GM23248 (cell line): ENCODE measurements around the gene NEK6. TPM values are rescaled to one million over a fixed set of nuclear protein-coding genes. Genes with fewer than 3 reads are reported as not detected.

Source experiments
- DNase-seq: peaks from one replicate; pipeline ENCODE4 v3.0.0-alpha.2; 2015
- H2AFZ ChIP-seq: fragments of 200-600 bp; sonication (generic); 2 replicates; pipeline ENCODE4 v1.6.1; 2016; ENCODE audit warnings: antibody characterized with exemption
- H3F3A ChIP-seq: fragments of 200-600 bp; sonication (generic); 2 replicates; pipeline ENCODE4 v1.6.1; 2016; ENCODE audit warnings: mild to moderate bottlenecking, antibody characterized with exemption, mixed run types; ENCODE audit not compliant: insufficient read depth
- H3K27ac ChIP-seq: fragments of 200-600 bp; sonication (generic); 2 replicates; pipeline ENCODE4 v1.5.1; 2016; ENCODE audit warnings: mild to moderate bottlenecking
- H3K27me3 ChIP-seq: fragments of 200-600 bp; sonication (generic); replicated peaks from 2 replicates; pipeline ENCODE4 v1.6.1; 2016; ENCODE audit warnings: mild to moderate bottlenecking; ENCODE audit not compliant: insufficient read depth
- H3K36me3 ChIP-seq: fragments of 200-600 bp; sonication (generic); 2 replicates; pipeline ENCODE4 v1.6.1; 2016; ENCODE audit warnings: low read depth, mild to moderate bottlenecking
- H3K4me1 ChIP-seq: fragments of 200-600 bp; sonication (generic); 2 replicates; pipeline ENCODE4 v1.6.1; 2016; ENCODE audit warnings: mild to moderate bottlenecking; ENCODE audit not compliant: insufficient read depth
- H3K4me2 ChIP-seq: fragments of 200-600 bp; sonication (generic); one replicate; pipeline ENCODE4 v1.6.1; 2016; ENCODE audit warnings: mild to moderate bottlenecking; ENCODE audit not compliant: unreplicated experiment
- H3K4me3 ChIP-seq: fragments of 200-600 bp; sonication (generic); 2 replicates; pipeline ENCODE4 v1.5.1; 2016; ENCODE audit warnings: mild to moderate bottlenecking
- H3K79me2 ChIP-seq: fragments of 200-600 bp; sonication (generic); 2 replicates; pipeline ENCODE4 v1.6.1; 2016; ENCODE audit warnings: mild to moderate bottlenecking; ENCODE audit not compliant: insufficient read depth
- H3K9ac ChIP-seq: fragments of 200-600 bp; sonication (generic); 2 replicates; pipeline ENCODE4 v1.6.1; 2016; ENCODE audit warnings: mild to moderate bottlenecking
- H3K9me2 ChIP-seq: fragments of 200-600 bp; sonication (generic); 2 replicates; pipeline ENCODE4 v1.6.1; 2016; ENCODE audit warnings: mixed run types, mild to moderate bottlenecking, moderate library complexity; ENCODE audit not compliant: insufficient read depth
- H3K9me3 ChIP-seq: fragments of 200-600 bp; sonication (generic); one replicate; pipeline ENCODE4 v1.6.1; 2017; ENCODE audit warnings: low read depth
- H4K20me1 ChIP-seq: fragments of 200-600 bp; sonication (generic); 2 replicates; pipeline ENCODE4 v1.6.0; 2016; ENCODE audit not compliant: insufficient read depth
- EZH2 ChIP-seq: fragments of 200-600 bp; sonication (generic); IDR thresholded peaks from 2 replicates; pipeline ENCODE4 v1.6.1; 2018; ENCODE audit warnings: antibody characterized with exemption, mild to moderate bottlenecking; ENCODE audit not compliant: insufficient read depth, poor library complexity, severe bottlenecking
- EZH2phosphoT487 ChIP-seq: fragments of 200-600 bp; sonication (generic); IDR thresholded peaks from 2 replicates; pipeline ENCODE4 v1.6.1; 2018; ENCODE audit warnings: antibody characterized with exemption, moderate library complexity, mild to moderate bottlenecking, low read depth; ENCODE audit not compliant: insufficient read depth
- WGBS, 2 experiments: methylation state at CpG; one replicate each; pipeline ENCODE4 v1.1.6; 2015 to 2017; ENCODE audit warnings: low lambda C conversion rate in 2 of 2, low coverage in 1 of 2; ENCODE audit errors: missing lambda C conversion rate in 2 of 2; 5-methylcytosine and 5-hydroxymethylcytosine counted together
- in situ Hi-C: fragments of 300-500 bp; cut with MboI; formaldehyde crosslinking; loops from 2 replicates; pipeline ENCODE4 v1.15.0; 2020
- polyA plus RNA-seq: library from polyadenylated mRNA; unstranded; fragments of >200 nt; fragmentation: Nextera tagmentation; extraction: Ambion mirVana; gene quantifications from 2 replicates; pipeline ENCODE4 v1.2.1, GENCODE V29; 2016
- total RNA-seq: library from RNA; depleted of rRNA; stranded (reverse); fragments of >200 nt; shearing (Covaris generic); gene quantifications from 2 replicates; pipeline ENCODE4 v1.2.3, GENCODE V29; 2014

NEK6 gene
- total and polyA plus RNA-seq, 2 experiments from 2014 or later: 43.7 to 69.6 TPM

- DNase-seq: no peak
- peaks cover 99% of the 10 kb centered on the region for H3K79me2 ChIP-seq
- no peaks in the 10 kb centered on the region for H4K20me1 ChIP-seq
- no peaks in the 10 kb centered on the region for H3K9me2 ChIP-seq
- in situ Hi-C loops: no loop called here
- H3K36me3 ChIP-seq: no peaks in the 10 kb centered on the region; the same call in 1 of the 2 replicates
- H3K9me3 ChIP-seq: no peaks in the 10 kb centered on the region
- no peaks in the 10 kb centered on the region for H3K27me3 ChIP-seq
- 0 out of 2 replicates have a peak, but pooled peaks cover 2% of the 10 kb centered on the region for H3F3A ChIP-seq
- no peak overlapping the region for H3K27ac ChIP-seq
- TF ChIP-seq EZH2phosphoT487 (no peak), EZH2 (no peak)
- H3K4me3 ChIP-seq: no peak overlapping the region
- 81% methylated on average over 8 of the region's 8 CpGs for WGBS, 2 experiments
- H3K4me2 ChIP-seq: no peak overlapping the region
- H2AFZ ChIP-seq: no peak overlapping the region
- peaks cover 32% of the 10 kb centered on the region for H3K4me1 ChIP-seq
- no peak overlapping the region for H3K9ac ChIP-seq
Observed at GRCh38 chr9:124299515-124300090, 41.9 kb downstream of the NEK6 start.

GRCh38 chr9:124300312-124300711 is 42.6 kb downstream of the NEK6 start:
- DNase-seq: no peak
- H3K27ac ChIP-seq: no peak overlapping the region
- H3K36me3 ChIP-seq: peaks cover 3% of the 10 kb centered on the region; the same call in 1 of the 2 replicates

GRCh38 chr9:124302921-124303320 is 45.2 kb downstream of the NEK6 start:
- Histone ChIP-seq H3F3A (peaks cover 28% of the 10 kb centered on the region), H3K36me3 (peaks cover 4% of the 10 kb centered on the region), H3K79me2 (peaks cover 98% of the 10 kb centered on the region), H3K4me2 (no peak overlapping the region), H3K4me1 (peaks cover 25% of the 10 kb centered on the region), H3K27ac (no peak overlapping the region), H3K4me3 (no peak overlapping the region), H3K9me2 (no peaks in the 10 kb centered on the region), H2AFZ (no peak overlapping the region), H3K9ac (no peak overlapping the region), H3K9me3 (no peaks in the 10 kb centered on the region), H3K27me3 (no peaks in the 10 kb centered on the region), H4K20me1 (no peaks in the 10 kb centered on the region)
- WGBS, 2 experiments: 94 to 98% methylated on average over 4 of the region's 4 CpGs
- TF ChIP-seq EZH2: no peak
- TF ChIP-seq EZH2phosphoT487: no peak
- in situ Hi-C loops: no loop called here
- DNase-seq: no peak

More at GRCh38 chr9:124300312-124300711, 42.6 kb downstream of the NEK6 start:
- in situ Hi-C loops: no loop called here
- no peaks in the 10 kb centered on the region for H4K20me1 ChIP-seq
- no peak for TF ChIP-seq EZH2
- TF ChIP-seq EZH2phosphoT487: no peak
- H3K9me2 ChIP-seq: no peaks in the 10 kb centered on the region
- no peaks in the 10 kb centered on the region for H3K9me3 ChIP-seq
- H3K4me3 ChIP-seq: no peak overlapping the region
- no peak overlapping the region for H3K4me2 ChIP-seq
- peaks cover 30% of the 10 kb centered on the region for H3K4me1 ChIP-seq
- 91 to 92% methylated on average over 11 of the region's 11 CpGs for WGBS, 2 experiments
- peaks cover 9% of the 10 kb centered on the region; the same call in 1 of the 2 replicates for H3F3A ChIP-seq
- peaks cover 99% of the 10 kb centered on the region for H3K79me2 ChIP-seq
- H2AFZ ChIP-seq: no peak overlapping the region
- no peaks in the 10 kb centered on the region for H3K27me3 ChIP-seq
- H3K9ac ChIP-seq: no peak overlapping the region

GRCh38 chr9:124303762-124304161 is 46.0 kb downstream of the NEK6 start:
- TF ChIP-seq EZH2 (no peak), EZH2phosphoT487 (no peak)
- Histone ChIP-seq H3K4me2 (no peak overlapping the region), H3K9ac (no peak overlapping the region), H3K79me2 (peaks cover 98% of the 10 kb centered on the region), H3K9me2 (no peaks in the 10 kb centered on the region), H3K9me3 (no peaks in the 10 kb centered on the region), H3K27me3 (no peaks in the 10 kb centered on the region), H3K4me1 (peaks cover 24% of the 10 kb centered on the region), H3K4me3 (no peak overlapping the region), H3F3A (peaks cover 28% of the 10 kb centered on the region), H3K27ac (no peak overlapping the region), H3K36me3 (peaks cover 7% of the 10 kb centered on the region), H2AFZ (no peak overlapping the region), H4K20me1 (no peaks in the 10 kb centered on the region)
- in situ Hi-C loops: no loop called here
- DNase-seq: no peak
- 85 to 86% methylated on average over 14 of the region's 14 CpGs for WGBS, 2 experiments

DNA sequence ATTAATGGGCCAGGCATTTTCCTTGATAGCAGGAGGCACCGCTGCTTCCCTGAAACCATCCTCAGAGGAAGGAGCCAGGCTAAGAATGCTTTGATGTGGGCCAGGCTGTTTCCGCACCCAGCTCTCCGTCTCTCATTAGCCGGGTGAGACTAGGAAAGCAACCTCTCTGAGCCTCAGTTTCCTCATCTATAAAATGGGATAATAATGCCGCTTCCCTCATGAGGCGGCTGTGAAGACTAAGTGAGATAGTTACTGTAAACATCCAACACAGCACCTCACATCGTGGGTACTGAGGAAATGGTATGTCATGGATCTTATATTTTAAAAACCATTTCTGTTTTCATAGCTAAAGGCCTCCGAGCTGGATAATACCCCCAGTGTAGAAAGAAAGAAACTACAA is 46.5 kb downstream of the NEK6 start:
- Histone ChIP-seq H4K20me1 (no peaks in the 10 kb centered on the region), H3F3A (peaks cover 28% of the 10 kb centered on the region), H2AFZ (no peak overlapping the region), H3K4me3 (no peak overlapping the region), H3K36me3 (peaks cover 7% of the 10 kb centered on the region), H3K9ac (no peak overlapping the region), H3K9me3 (no peaks in the 10 kb centered on the region), H3K4me2 (no peak overlapping the region), H3K27me3 (no peaks in the 10 kb centered on the region), H3K9me2 (no peaks in the 10 kb centered on the region), H3K4me1 (peaks cover 24% of the 10 kb centered on the region), H3K27ac (no peak overlapping the region), H3K79me2 (peaks cover 98% of the 10 kb centered on the region)
- 93% methylated on average over 8 of the region's 8 CpGs for WGBS, 2 experiments
- no peak for DNase-seq
- in situ Hi-C loops: no loop called here
- TF ChIP-seq EZH2: no peak
- TF ChIP-seq EZH2phosphoT487: no peak
